Measurements from ENCODE around the gene MEP1A.

DNA sequence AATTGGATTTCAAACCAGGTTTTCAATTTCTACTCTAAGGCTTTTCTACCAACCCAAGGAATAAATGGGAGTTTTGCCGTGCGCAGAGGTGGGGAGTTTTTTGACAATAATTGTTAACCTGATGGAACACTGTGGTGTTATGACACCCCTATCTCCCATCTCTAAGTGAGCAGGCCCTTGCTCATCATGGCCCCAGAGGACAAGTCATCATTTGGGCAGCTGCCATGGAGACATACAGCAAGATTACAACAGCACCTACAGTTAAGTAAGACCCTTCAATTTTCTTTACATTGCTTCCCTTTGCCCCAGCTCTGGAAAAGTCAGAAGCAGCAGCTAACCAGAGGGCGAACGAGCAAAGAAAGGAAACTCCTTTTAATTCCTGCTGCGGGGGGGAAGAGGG lies 74.2 kb downstream of the MEP1A start:
- TF ChIP-seq POLR2A (IDR thresholded peaks at IDR 0.05; ENCODE audit: extremely low read depth, insufficient read length) (no peak), CTCF (IDR thresholded peaks at IDR 0.05; ENCODE audit: low read depth, low read length) (no peak), MYC (IDR thresholded peaks at IDR 0.05; ENCODE audit: low read depth, low read length) (no peak)
- TF ChIP-seq, protein P1, sequence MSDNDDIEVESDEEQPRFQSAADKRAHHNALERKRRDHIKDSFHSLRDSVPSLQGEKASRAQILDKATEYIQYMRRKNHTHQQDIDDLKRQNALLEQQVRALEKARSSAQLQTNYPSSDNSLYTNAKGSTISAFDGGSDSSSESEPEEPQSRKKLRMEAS (IDR thresholded peaks at IDR 0.05; ENCODE audit: low read depth, low read length): no peak
